Neural crest cell (in vitro differentiated cells): ENCODE measurements around the gene ELMOD3. TPM values are rescaled to one million over a fixed set of nuclear protein-coding genes. Genes with fewer than 3 reads are reported as not detected.

Experiments used
- DNase-seq: peaks from one replicate; pipeline ENCODE4 v3.0.0; 2021; ENCODE audit warnings: low read depth, mixed read lengths, low spot score
- H3K27ac Mint-ChIP-seq: one replicate; pipeline ENCODE4 v1.8.0; 2021; ENCODE audit warnings: mild to moderate bottlenecking, mixed read lengths; ENCODE audit not compliant: unreplicated experiment
- H3K27me3 Mint-ChIP-seq: 2 replicates; pipeline ENCODE4 v1.8.0; 2021; ENCODE audit warnings: low read depth, mild to moderate bottlenecking, mixed read lengths
- H3K36me3 Mint-ChIP-seq: 2 replicates; pipeline ENCODE4 v1.8.0; 2021; ENCODE audit warnings: low read depth, mild to moderate bottlenecking, mixed read lengths
- H3K4me1 Mint-ChIP-seq: 2 replicates; pipeline ENCODE4 v1.8.0; 2021; ENCODE audit warnings: mixed read lengths
- H3K4me3 Mint-ChIP-seq: one replicate; pipeline ENCODE4 v1.8.0; 2021; ENCODE audit warnings: mild to moderate bottlenecking, mixed read lengths
- H3K9me3 Mint-ChIP-seq: 2 replicates; pipeline ENCODE4 v1.8.0; 2021; ENCODE audit warnings: mixed read lengths
- CTCF ChIP-seq: fragments of 200-600 bp; sonication (generic); conservative IDR thresholded peaks from 2 replicates; pipeline ENCODE4 v1.5.0; 2021; ENCODE audit warnings: antibody characterized with exemption, mild to moderate bottlenecking
- total RNA-seq: library from RNA; stranded (reverse); gene quantifications from 2 replicates; pipeline ENCODE4 v1.2.1, GENCODE V29; 2021

The ELMOD3 gene
- total RNA-seq, 1 donor from 2014 or later = 25.9 TPM

DNA sequence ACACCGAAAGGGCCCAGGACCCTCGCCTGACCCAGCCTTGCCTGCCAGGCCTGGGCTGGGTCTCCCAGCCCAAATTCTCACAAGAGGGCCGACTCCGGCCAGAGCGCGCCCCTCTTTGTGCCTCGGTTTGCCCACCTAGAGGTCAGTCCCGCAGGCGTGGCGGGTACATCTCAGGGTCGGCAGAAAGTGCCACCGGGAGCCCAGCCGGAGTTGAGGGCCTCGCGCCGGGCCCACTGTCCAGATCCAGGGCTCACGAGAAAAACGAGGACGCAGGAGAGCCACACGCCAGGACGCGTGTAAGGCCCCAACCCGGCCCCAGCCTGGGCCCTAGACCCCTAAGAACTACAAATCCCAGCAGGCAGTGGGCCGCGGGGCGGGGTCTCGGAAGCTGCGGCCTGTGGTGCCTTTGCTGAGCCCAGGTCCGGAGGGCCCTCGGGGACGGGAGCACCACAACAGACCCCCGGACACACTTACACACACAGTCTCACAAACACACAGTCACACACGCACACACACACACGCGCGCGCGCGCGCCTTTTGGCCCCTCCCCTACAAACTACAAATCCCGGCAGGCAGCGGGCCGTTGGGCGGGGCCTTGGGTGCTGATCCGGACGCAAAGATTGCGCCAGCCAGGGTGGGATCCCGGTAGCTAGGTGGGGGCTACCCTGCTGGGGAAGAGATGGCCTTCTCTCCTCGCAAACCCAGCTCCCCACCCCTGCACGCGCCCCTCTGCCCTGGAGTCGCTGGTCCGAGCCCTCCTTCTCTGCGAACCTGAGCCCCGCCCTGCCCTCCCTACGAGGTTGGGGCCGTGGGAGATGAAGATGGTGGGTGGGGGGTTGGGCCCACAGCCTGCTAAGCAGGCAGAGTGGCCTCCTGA is 63.8 kb downstream of the ELMOD3 start, which contains the start of gene SH2D6:
Gene SH2D6, plus strand, starts transcription at position 583 of the 877 bp plus-strand sequence. CDS start 10,752 bp downstream, outside the sequence.
- H3K27me3 Mint-ChIP-seq = peaks cover 6% of the 10 kb centered on the region
- no peaks in the 10 kb centered on the region for H3K36me3 Mint-ChIP-seq
- no peaks in the 10 kb centered on the region for H3K9me3 Mint-ChIP-seq
- no peak for TF ChIP-seq CTCF
- H3K27ac Mint-ChIP-seq = peak within 1 kb of the TSS; percentile 99
- peaks cover 28% of the 10 kb centered on the region for H3K4me1 Mint-ChIP-seq
- DNase-seq = peak; percentile 79
- H3K4me3 Mint-ChIP-seq = peak within 1 kb of the TSS; percentile 96

DNA sequence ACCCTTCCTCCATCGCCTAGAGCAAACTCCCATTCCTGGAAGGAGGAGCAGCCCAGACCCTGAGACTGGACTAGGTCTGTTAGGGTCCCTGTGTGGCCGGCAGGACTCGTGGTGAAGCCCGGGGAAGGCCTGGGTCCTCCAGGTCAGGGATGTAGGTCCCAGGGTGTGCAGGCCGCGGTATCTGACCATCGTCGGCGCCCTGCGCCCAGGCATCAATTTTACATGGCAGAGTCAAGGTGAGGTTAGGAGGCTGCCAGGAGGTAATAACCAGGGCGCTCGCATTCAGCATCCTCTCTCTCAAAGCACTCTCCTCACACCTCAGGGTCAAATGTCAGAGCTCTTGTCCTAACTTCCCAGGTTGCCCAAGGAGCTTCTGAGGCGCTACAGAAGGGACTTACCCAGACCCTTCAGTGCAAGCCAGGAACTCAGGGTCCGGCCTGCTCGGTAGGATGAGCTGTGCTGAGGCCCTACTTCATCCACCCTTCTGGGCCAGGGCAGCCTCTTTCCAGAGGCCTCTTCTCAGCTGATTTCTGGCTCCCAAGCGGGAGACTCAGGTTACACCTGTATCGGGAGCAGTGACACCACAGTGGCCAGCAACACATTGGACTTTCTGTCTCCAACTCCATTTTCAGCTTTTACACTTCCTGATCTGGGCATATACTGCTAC is 64.6 kb downstream of the ELMOD3 start:
- peaks cover 24% of the 10 kb centered on the region for H3K4me1 Mint-ChIP-seq
- H3K36me3 Mint-ChIP-seq = no peaks in the 10 kb centered on the region
- H3K27me3 Mint-ChIP-seq = peaks cover 3% of the 10 kb centered on the region
- no peaks in the 10 kb centered on the region for H3K9me3 Mint-ChIP-seq
- DNase-seq = no peak
- peak overlapping the region; percentile 96 for H3K4me3 Mint-ChIP-seq
- no peak for TF ChIP-seq CTCF
- peak overlapping the region; percentile 89 for H3K27ac Mint-ChIP-seq

DNA sequence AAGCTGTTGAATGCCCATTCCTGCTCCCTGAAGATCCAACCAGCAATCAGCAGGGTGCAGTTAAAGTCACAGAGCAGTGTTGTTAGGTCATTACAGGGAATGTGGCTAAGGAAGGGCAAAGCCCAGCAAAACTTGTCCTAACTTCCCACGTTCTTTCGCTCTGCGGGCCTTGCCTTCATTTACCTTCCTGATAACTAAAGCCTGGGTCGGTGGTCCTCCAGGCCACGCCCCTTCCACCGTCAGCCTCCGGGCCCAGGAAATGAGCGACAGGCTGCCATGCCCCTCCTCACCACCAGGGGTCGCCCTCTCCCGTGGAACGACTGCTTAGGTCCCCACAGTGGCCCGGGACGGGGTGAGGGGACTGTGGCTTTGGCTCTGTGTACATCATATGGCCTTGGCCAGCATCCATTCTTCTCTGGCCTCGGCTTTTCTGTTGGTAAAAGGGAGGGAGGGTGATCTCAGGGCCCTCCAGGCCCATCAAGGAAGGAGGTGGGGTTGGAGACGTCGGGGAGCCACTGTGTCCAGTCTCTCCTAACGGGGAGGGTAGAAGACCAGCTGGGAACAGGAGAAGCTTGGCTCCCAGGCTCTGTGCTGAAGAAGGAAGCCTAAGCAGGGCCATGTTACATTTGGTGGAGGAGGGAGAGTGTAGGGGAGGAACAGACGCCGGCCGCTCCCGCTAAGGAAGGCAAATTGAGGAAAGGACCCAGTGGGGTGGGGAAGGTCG is 66.1 kb downstream of the ELMOD3 start:
- Mint-ChIP-seq H3K4me1 (peaks cover 24% of the 10 kb centered on the region), H3K4me3 (peak overlapping the region; percentile 85), H3K27me3 (no peaks in the 10 kb centered on the region), H3K27ac (peak overlapping the region; percentile 31), H3K9me3 (no peaks in the 10 kb centered on the region), H3K36me3 (no peaks in the 10 kb centered on the region)
- peak; percentile 99 for DNase-seq
- peak; percentile 100 for TF ChIP-seq CTCF

DNA sequence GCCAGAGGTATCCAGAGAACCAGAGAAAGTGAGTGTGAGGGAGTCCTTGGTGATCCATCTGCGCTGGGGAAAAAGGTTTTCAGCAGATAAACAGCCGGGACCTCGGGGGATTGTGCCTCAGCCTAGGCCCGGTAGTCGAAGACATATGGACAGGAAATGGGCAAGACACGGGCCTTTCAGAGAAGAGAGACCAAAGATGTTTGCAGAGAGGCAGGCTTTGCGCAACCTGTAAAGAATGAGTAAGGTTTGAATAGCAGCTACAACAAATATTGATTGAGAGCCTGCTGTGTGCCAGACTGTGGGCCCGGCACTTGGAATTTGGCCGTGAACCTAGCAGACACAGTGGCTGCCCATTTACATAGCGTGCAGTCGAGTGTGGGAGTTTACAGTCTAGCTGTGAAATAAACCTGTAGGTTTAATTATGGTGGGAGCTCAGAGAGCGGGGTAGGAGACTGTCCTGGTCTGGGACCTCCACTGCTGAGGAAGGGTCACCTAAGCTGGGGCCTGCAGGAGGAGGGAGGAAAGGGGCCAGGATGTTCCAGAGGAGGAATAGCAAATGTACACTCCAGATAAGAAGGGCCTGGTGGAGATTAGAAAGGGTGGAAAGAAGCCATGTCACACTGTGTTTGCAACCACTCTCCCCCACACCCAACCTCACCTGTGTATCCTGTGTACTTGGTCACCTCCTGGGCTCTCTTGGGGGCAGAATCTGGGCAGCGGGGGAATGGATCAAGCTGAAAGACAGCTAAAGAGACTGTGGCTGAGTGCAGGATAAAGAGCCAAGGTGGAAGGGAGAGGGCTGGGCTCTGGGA is 66.9 kb downstream of the ELMOD3 start:
- no peaks in the 10 kb centered on the region for H3K27me3 Mint-ChIP-seq
- no peak for DNase-seq
- H3K36me3 Mint-ChIP-seq = no peaks in the 10 kb centered on the region
- TF ChIP-seq CTCF = no peak
- H3K4me3 Mint-ChIP-seq = peak overlapping the region; percentile 85
- no peaks in the 10 kb centered on the region for H3K9me3 Mint-ChIP-seq
- H3K27ac Mint-ChIP-seq = peak overlapping the region; percentile 8
- peaks cover 24% of the 10 kb centered on the region for H3K4me1 Mint-ChIP-seq

GRCh38 chr2:85422072-85422457 is 67.5 kb downstream of the ELMOD3 start:
- H3K9me3 Mint-ChIP-seq = no peaks in the 10 kb centered on the region
- no peak overlapping the region for H3K27ac Mint-ChIP-seq
- TF ChIP-seq CTCF = no peak
- H3K4me3 Mint-ChIP-seq = peak overlapping the region; percentile 35
- H3K36me3 Mint-ChIP-seq = no peaks in the 10 kb centered on the region
- no peaks in the 10 kb centered on the region for H3K27me3 Mint-ChIP-seq
- peaks cover 24% of the 10 kb centered on the region for H3K4me1 Mint-ChIP-seq
- no peak for DNase-seq
